ENCODE results near the gene SPATA13. TPM values are rescaled to one million over a fixed set of nuclear protein-coding genes. Genes with fewer than 3 reads are reported as not detected.
"Not testable (repeated sequence)": the region's sequence is repeated elsewhere in the genome, so short reads cannot be mapped to it uniquely, and the experiment has no call there.

SPATA13 gene
- total and polyA plus RNA-seq, 12 donors: 20.0 to 85.5 (median 31.0) TPM

GRCh38 chr13:24307211-24308067 lies 146.9 kb downstream of the SPATA13 start:
- no peak overlapping the region for H3K27ac ChIP-seq
- no peak for TF ChIP-seq CTCF (IDR thresholded peaks at IDR 0.05)
- no peak for TF ChIP-seq POLR2A (IDR thresholded peaks at IDR 0.05)
- no peaks in the 10 kb centered on the region for H3K4me1 ChIP-seq (replicated peaks in 1 of 2)
- no peak overlapping the region for H3K4me3 ChIP-seq
- H3K9me3 ChIP-seq (replicated peaks in 1 of 3): no peaks in the 10 kb centered on the region
- no peaks in the 10 kb centered on the region for H3K27me3 ChIP-seq
- DNase-seq: no peak
- peaks cover 0 to 25% of the 10 kb centered on the region in 2 donors for H3K36me3 ChIP-seq (replicated peaks in 1 of 2)
- 86 to 93% (median 92%) methylated on average over 19 to 27 of the region's 27 CpGs for WGBS, 4 donors
- intact Hi-C loops (cut with DNase I): no loop called here

- WGBS, 4 donors: 78 to 91% (median 83%) methylated on average over 20 to 33 of the region's 33 CpGs
- H3K36me3 ChIP-seq (replicated peaks in 1 of 2): peaks cover 0 to 19% of the 10 kb centered on the region in 2 donors
- no peak overlapping the region for H3K4me3 ChIP-seq
- TF ChIP-seq CTCF (IDR thresholded peaks at IDR 0.05): no peak
- TF ChIP-seq POLR2A (IDR thresholded peaks at IDR 0.05): no peak
- intact Hi-C loops (cut with DNase I): no loop called here
- no peaks in the 10 kb centered on the region for H3K9me3 ChIP-seq (replicated peaks in 1 of 3)
- H3K4me1 ChIP-seq (replicated peaks in 1 of 2): no peaks in the 10 kb centered on the region
- no peak overlapping the region for H3K27ac ChIP-seq
- DNase-seq: no peak
- no peaks in the 10 kb centered on the region for H3K27me3 ChIP-seq
Observed at GRCh38 chr13:24308068-24308445, 147.5 kb downstream of the SPATA13 start.

GRCh38 chr13:24308488-24309020 lies 148.0 kb downstream of the SPATA13 start:
- H3K9me3 ChIP-seq (replicated peaks in 1 of 3): no peaks in the 10 kb centered on the region
- H3K4me1 ChIP-seq (replicated peaks in 1 of 2): no peaks in the 10 kb centered on the region
- DNase-seq: no peak
- no peak for TF ChIP-seq POLR2A (IDR thresholded peaks at IDR 0.05)
- TF ChIP-seq CTCF (IDR thresholded peaks at IDR 0.05): no peak
- H3K27me3 ChIP-seq: no peaks in the 10 kb centered on the region
- intact Hi-C loops (cut with DNase I): no loop called here
- no peak overlapping the region for H3K27ac ChIP-seq
- WGBS, 4 donors: 85 to 91% (median 88%) methylated on average over 29 to 37 of the region's 37 CpGs
- peaks cover 0 to 14% of the 10 kb centered on the region in 2 donors for H3K36me3 ChIP-seq (replicated peaks in 1 of 2)
- H3K4me3 ChIP-seq: no peak overlapping the region

GRCh38 chr13:24309300-24309699 lies 148.8 kb downstream of the SPATA13 start, which contains the start of gene C1QTNF9:
C1QTNF9 (plus strand) TSS chr13:24309580; CDS start chr13:24316004, 6,424 bp downstream.
- DNase-seq; H3K9me3 ChIP-seq (replicated peaks in 1 of 3); H3K36me3 ChIP-seq (replicated peaks in 1 of 2); H3K27me3 ChIP-seq; H3K4me1 ChIP-seq (replicated peaks in 1 of 2); intact Hi-C loops (cut with DNase I); H3K4me3 ChIP-seq; H3K27ac ChIP-seq: not testable (repeated sequence)
- 52 to 60% (median 53%) methylated on average over 2 of the region's 2 CpGs for WGBS, 4 donors

Measured in adrenal gland (tissue), 12 donors.